ENCODE data around the gene GAS6.
"Not testable (repeated sequence)": the region's sequence is repeated elsewhere in the genome, so short reads cannot be mapped to it uniquely, and the experiment has no call there.

GAS6 gene

GRCh38 chr13:113804017-113804702 lies 59.7 kb downstream of the GAS6 start:
- DNase-seq, result no peak

DNA sequence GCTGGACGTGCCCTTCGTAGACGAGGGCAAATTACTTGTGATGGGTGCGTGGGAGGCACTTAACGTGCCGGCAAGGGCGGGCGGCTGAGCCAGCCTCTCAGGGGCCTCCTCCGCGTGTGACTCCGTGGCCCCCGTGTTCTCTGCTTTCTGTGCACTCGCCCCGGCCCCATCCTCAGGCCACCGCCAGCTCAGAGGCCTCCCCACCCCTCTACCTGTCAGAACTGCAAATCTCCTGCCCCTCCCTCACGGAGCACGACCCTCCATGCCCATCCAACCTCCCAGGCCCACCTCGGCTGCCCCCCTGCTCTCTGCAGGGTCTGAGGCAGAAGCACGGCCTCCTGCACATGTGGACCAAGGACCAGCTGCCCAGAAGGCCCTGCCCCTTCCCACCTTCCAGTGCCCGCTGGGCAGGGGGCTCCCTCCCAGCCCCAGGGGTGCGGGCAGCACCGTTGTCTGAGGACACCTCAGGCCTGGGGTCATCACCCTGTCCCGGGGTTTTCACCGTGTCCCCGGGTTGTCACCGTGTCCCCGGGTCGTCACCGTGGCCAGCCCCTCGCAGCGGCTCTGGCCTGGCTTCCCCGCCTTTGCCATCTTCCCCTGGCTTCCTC lies 60.4 kb downstream of the GAS6 start:
- DNase-seq, result no peak

- DNase-seq, result no peak
Measured at GRCh38 chr13:113802761-113803160, 61.1 kb downstream of the GAS6 start.

- no peak for DNase-seq
Measured at GRCh38 chr13:113802090-113802531, 61.8 kb downstream of the GAS6 start.

DNA sequence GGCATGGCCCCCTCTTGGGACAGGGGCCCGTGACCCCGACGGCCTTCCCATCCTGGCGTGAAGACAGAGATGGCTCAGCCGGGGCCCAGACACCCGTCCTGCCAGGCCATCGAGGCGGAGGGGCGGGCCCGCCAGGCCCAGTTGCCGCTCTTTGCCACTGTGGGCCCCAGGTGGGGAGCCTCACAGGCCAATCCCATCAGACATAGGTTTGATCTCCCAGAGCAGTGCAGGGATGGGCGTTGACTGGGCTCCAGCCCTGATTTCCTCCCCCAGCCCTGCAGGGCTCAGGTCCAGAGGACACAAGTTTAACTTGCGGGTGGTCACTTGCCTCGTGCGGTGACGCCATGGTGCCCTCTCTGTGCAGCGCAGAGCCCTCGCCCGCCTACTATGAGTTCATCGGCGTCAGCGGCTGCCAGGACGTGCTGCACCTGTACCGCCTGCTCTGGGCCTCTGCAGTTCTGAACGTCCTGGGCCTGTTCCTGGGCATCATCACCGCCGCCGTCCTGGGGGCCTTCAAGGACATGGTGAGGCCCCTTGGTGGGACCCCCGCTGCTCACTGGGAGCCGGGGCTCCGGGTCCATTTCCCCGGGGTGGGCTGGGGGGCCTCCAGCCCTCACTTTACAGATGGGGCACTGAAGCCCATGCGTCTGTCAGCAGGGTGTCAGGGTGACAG lies 62.5 kb downstream of the GAS6 start:
- no peak for DNase-seq

DNA sequence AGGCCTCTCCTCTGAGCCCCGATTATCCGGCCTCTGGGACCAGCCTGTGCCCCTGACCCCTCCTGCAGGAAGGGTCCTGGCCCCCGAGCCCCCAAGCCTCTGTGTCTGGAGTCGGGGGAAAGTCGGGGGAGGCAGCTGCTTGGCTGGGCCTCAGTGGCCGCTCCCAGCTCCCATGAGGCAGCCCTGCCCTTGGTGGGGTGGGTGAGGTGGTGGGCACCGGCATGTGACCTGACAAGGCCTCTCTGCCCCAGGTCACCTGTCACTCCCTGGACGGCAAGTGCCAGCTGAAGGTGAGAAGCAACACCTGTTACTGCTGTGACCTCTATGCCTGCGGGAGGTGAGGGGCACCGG lies 63.3 kb downstream of the GAS6 start:
- DNase-seq, result no peak

DNA sequence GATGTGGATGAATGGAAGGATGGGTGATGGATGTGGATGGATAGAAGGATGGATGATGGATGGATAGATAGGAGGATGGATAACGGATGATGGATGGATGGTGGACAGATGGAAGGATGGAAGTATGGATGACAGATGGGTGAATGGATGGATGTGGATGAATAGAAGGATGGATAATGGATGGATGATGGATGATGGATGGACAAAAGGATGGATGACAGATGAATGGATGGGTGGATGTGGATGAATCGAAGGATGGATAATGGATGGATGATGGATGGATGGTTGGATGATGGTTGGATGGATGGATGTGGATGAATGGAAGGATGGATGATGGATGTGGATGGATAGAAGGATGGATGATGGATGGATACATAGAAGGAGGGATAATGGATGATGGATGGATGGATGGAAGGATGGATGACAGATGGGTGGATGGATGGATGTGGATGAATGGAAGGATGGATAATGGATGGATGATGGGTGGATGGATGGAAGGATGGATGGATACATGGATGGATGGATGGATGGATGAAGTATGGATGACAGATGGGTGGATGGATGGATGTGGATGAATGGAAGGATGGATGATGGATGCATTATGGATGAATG lies 65.6 kb downstream of the GAS6 start:
- no peak for DNase-seq

GRCh38 chr13:113796964-113797676 lies 66.8 kb downstream of the GAS6 start:
- no peak for DNase-seq

DNA sequence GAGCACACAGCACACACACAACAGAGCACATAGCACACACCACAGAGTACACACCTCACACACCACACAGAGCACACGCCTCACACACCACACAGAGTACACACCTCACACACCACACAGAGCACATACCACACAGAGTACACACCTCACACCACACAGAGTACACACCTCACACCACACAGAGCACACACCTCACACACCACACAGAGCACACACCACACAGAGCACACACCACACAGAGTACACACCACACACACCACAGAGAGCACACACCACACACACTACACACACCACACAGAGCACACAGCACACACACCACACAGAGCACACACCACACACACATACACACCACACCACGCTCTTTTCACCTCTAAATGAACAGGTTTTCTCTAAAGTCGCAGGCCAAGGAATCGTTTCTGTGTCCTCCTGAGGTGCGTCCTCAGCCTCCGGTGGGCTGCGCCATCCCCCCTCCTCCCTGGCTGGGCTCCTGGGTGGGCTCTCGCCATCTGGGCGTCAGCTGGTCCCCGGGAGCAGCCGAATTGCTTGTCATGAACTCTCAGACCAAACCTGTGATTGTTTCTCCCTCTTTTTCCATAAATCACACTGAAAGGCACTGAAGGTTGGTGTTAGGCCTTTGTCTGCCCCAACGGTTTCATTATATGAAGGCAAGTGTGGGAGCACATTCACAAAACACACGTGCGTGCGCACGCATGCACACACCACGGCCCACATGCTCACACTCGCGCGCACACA lies 67.5 kb downstream of the GAS6 start:
- DNase-seq, result no peak

- not testable (repeated sequence) for DNase-seq
Measured at GRCh38 chr13:113795362-113795761, 68.5 kb downstream of the GAS6 start.

DNA sequence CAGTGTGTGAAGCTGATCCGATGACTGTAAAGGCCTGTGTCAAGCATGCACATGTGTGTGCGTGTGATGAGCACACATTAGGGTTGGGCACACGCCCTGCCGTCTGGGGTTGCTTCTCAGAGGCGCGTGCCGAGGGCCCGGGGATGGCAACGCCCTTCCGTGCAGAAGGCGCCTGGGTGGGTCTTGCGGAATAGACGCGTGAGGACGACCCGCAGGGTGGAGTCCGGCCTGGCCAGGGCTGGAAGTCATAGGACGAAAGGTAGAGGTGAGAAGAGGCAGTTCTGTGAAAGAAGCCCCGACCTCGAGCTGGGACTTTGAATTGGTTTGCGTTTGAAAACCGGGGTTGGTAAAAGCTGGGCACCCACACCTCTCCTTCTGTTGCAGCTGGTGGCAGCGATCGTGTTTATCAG lies 69.1 kb downstream of the GAS6 start:
- DNase-seq, result no peak

- DNase-seq, result no peak
Measured at GRCh38 chr13:113794086-113794485, 69.8 kb downstream of the GAS6 start.

GRCh38 chr13:113793718-113794085 lies 70.2 kb downstream of the GAS6 start:
- DNase-seq, result no peak

DNA sequence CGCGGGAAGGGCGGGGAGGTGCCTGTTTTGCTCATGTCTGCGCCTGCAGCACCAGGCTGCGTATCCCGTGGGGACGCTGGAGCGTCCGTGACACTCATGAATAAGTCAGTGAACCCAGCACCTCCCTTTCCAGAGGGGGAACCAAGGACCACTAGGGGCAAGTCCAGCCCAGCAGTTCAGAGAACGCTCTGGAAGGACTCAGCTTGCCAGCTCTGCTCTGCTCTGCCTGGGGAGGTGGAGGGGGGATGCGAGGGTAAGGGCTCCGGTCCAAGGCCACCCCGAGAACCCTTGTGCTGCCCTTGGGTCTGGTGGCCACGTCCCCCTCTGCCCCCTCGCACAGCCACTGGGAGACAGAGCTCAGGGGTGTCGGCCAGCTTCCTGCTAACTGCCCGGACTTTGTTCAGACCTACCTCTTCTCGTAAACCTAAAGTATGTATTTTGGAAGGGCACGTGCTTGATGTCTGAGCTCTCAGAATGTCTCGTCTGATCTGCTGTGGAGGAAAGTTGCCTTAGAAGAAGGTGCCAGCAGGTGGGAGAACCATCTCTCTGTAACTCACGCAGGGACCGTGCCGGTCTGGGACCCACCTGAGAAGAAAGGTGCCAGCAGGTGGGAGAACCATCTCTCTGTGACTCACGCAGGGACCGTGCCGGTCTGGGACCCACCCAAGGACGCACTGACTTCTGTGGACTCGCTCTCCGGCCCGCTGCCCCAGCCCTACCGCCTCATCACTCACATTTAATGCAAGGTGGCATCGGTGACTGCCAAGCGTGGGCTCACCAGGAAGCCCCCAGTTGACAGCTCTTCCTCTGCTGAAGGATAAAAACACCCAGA lies 70.8 kb downstream of the GAS6 start:
- no peak for DNase-seq

DNA sequence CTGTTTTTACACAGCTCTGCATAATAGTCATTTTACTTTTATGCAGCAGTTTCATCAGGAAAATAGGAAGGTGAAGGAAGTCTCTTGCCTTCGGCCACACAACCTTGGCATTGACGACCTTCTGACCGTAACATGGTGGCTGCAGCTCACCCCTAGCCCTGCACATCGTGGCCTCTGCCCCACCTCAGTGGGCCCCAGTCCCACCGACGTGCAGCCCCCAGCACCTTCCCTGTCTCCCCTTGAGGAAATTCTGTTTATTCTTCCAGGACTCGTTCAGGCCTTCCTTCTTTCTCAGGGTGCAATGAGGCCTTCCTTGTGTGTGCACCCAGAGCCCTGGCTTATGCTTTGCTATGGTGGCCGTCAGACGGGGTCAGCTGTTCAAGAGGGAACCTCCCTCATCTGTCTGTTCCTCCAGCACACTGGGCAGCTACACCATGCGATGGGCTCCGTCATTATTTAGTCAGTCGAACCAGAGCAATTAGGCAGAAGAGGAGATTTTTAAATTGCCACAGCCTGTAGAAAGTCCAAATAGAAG lies 71.6 kb downstream of the GAS6 start:
- no peak for DNase-seq

GRCh38 chr13:113791761-113792160 lies 72.1 kb downstream of the GAS6 start:
- DNase-seq, result no peak

- no peak for DNase-seq
Measured at GRCh38 chr13:113791226-113791625, 72.7 kb downstream of the GAS6 start.

- not testable (repeated sequence) for DNase-seq
Measured at GRCh38 chr13:113789931-113790330, 73.9 kb downstream of the GAS6 start.

DNA sequence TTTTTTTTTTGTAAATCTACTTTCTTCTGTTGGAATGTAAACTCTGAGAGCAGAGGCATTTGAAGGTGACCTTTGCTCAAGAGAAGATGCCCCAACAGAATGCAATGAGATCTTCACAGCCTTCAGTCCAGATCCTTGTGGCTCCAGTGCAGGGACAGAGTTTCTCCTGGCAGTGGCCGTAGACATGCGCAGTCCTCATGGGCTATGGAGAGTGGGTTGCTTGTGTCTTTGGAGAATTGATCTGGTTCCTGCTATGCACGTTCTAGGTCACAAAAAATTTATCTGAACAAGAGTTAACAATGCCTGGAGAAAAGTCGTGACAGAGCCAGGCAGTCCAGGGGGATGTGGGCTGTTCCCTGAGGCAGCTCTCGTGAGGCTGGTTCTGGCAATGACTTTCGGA lies 74.7 kb downstream of the GAS6 start:
- DNase-seq, result no peak

DNA sequence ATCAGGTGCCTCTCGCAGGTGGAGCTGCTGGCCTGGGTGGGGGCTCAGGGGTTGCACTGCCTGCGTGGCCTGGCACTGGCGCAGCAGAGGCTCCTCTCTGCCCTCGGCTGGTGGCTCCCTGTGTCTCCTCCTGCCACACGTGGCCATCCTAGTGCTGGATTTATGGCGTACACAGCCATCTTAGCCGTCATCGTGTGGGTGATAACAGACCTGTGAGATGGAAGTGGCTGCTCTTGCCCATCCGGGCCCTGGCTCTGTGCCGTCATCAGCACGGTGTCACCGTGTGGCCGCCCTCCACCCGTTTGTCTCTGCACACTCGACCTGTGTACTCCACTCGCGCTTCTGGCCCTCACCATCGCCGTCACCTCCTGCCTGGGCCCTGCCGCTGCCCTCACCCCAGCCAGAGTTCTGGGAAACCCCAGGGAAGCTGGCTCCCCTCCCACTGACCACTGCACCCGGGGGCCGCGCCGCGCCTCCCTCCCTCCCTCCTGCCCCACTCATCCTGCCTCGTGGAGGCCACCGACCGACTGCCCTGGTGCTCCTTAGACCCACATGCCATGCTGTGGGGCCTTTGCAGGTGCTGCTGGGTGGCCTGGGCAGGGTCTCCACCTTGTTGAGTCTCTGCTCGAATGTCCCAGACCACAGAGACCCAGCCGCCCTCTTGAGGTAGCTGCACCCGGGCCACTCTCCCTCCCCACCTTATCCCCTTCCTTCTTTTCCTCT lies 75.3 kb downstream of the GAS6 start:
- DNase-seq, result no peak

DNA sequence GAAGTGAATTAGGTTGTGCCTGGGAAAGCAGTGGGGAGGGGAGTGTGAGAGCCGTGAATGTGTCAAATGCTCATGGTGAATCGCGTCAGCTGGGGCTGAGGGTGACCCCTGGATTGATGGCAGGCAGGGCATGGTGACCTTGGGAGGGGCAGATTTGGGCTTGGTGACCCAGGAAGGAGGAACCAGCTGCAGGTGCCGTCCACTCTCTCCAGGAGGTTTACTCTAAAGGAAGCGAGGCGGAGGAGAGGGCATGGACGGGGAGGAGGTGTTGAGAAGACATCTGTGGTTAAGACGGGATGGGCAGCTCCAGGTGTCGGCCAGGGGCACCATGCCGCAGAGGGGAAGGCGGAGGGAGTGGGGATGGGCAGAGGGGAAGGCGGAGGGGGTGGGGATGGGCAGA lies 76.2 kb downstream of the GAS6 start:
- DNase-seq, result no peak
